Neural cell (in vitro differentiated cells): ENCODE data around the gene RYR1. TPM values are rescaled to one million over a fixed set of nuclear protein-coding genes. Genes with fewer than 3 reads are reported as not detected.
"Not testable (repeated sequence)": the region's sequence is repeated elsewhere in the genome, so short reads cannot be mapped to it uniquely, and the experiment has no call there.

ENCODE experiments used
- H2AFZ ChIP-seq: fragments of 200-600, 300-800 bp; sonication (generic), shearing (Covaris generic); 2 replicates; pipeline ENCODE4 v1.6.0; 2014; ENCODE audit warnings: low read depth, mild to moderate bottlenecking, antibody characterized with exemption, low read length, moderate library complexity
- H3F3A ChIP-seq: fragments of 200-600 bp; shearing (Covaris generic); 2 replicates; pipeline ENCODE4 v1.6.1; 2016; ENCODE audit warnings: mild to moderate bottlenecking, moderate library complexity, mixed read lengths, antibody characterized with exemption, low read length; ENCODE audit not compliant: insufficient read depth, poor library complexity, severe bottlenecking
- H3K27ac ChIP-seq: fragments of 200-600, 300-800 bp; sonication (generic), shearing (Covaris generic); 2 replicates; pipeline ENCODE4 v1.5.1; 2014; ENCODE audit warnings: mild to moderate bottlenecking, low read length, moderate library complexity
- H3K27me3 ChIP-seq: fragments of 300-800, 200-600 bp; sonication (generic), shearing (Covaris generic); 2 replicates; pipeline ENCODE4 v1.6.0; 2014; ENCODE audit warnings: mild to moderate bottlenecking, low read depth, low read length, moderate library complexity; ENCODE audit not compliant: insufficient read depth
- H3K36me3 ChIP-seq: fragments of 300-800, 200-600 bp; sonication (generic), shearing (Covaris generic); 2 replicates; pipeline ENCODE4 v1.5.1; 2014; ENCODE audit warnings: mild to moderate bottlenecking, antibody characterized with exemption, low read length, moderate library complexity; ENCODE audit not compliant: insufficient read depth
- H3K4me2 ChIP-seq: fragments of 300-800, 200-600 bp; sonication (generic), shearing (Covaris generic); 2 replicates; pipeline ENCODE4 v1.6.0; 2014; ENCODE audit warnings: mild to moderate bottlenecking, low read length
- H3K4me3 ChIP-seq: fragments of 300-800, 200-600 bp; sonication (generic), shearing (Covaris generic); 2 replicates; pipeline ENCODE4 v1.5.1; 2014; ENCODE audit warnings: mild to moderate bottlenecking, low read length, moderate library complexity
- H3K79me2 ChIP-seq: fragments of 200-600 bp; shearing (Covaris generic); replicated peaks from 2 replicates; pipeline ENCODE4 v1.6.0; 2014; ENCODE audit warnings: mild to moderate bottlenecking, low read length, moderate library complexity; ENCODE audit not compliant: insufficient read depth
- H3K9ac ChIP-seq: fragments of 300-800, 200-600 bp; sonication (generic), shearing (Covaris generic); 2 replicates; pipeline ENCODE4 v1.6.1; 2016; ENCODE audit warnings: mild to moderate bottlenecking, low read length, mixed read lengths
- H3K9me2 ChIP-seq: fragments of 200-600 bp; shearing (Covaris generic); 2 replicates; pipeline ENCODE4 v1.6.1; 2016; ENCODE audit warnings: mild to moderate bottlenecking, low read length, mixed read lengths; ENCODE audit not compliant: insufficient read depth
- H3K9me3 ChIP-seq: fragments of 200-600, 300-800 bp; sonication (generic), shearing (Covaris generic); 2 replicates; pipeline ENCODE4 v1.6.1; 2016; ENCODE audit warnings: mild to moderate bottlenecking, mixed run types, low read length, moderate library complexity, mixed read lengths
- H4K20me1 ChIP-seq: fragments of 200-600 bp; shearing (Covaris generic); 2 replicates; pipeline ENCODE4 v1.6.1; 2016; ENCODE audit warnings: mild to moderate bottlenecking, mixed run types; ENCODE audit not compliant: insufficient read depth
- EP300 ChIP-seq: fragments of 450-650 bp; conservative IDR thresholded peaks from 2 replicates; pipeline ENCODE4 v1.6.1; 2014; ENCODE audit warnings: antibody characterized with exemption, mild to moderate bottlenecking, moderate library complexity; ENCODE audit not compliant: poor library complexity, severe bottlenecking
- EZH2 ChIP-seq: fragments of 200-600, 300-800 bp; shearing (Covaris generic), sonication (generic); IDR thresholded peaks from 2 replicates; pipeline ENCODE4 v1.6.1; 2014; ENCODE audit warnings: antibody characterized with exemption, low read length, borderline replicate concordance, mild to moderate bottlenecking; ENCODE audit not compliant: insufficient read depth, poor library complexity, severe bottlenecking
- MXI1 ChIP-seq: fragments of 450-650 bp; conservative IDR thresholded peaks from 2 replicates; pipeline ENCODE4 v1.6.1; 2014; ENCODE audit warnings: antibody characterized with exemption, mild to moderate bottlenecking; ENCODE audit not compliant: poor library complexity, severe bottlenecking
- POLR2AphosphoS5 ChIP-seq: IDR thresholded peaks from 2 replicates; pipeline ENCODE4 v1.6.1; 2012
- RAD21 ChIP-seq: fragments of 450-650 bp; conservative IDR thresholded peaks from 2 replicates; pipeline ENCODE4 v1.6.1; 2014; ENCODE audit warnings: antibody characterized with exemption, mild to moderate bottlenecking, moderate library complexity
- SMC3 ChIP-seq: fragments of 450-650 bp; conservative IDR thresholded peaks from 2 replicates; pipeline ENCODE4 v1.6.1; 2014; ENCODE audit warnings: antibody characterized with exemption, mild to moderate bottlenecking, moderate library complexity; ENCODE audit not compliant: poor library complexity
- TAF1 ChIP-seq: IDR thresholded peaks from 2 replicates; pipeline ENCODE4 v1.6.1; 2012; ENCODE audit warnings: low read depth
- polyA plus RNA-seq: library from polyadenylated mRNA; depleted of rRNA; stranded (reverse); fragments of >200 nt; gene quantifications from 2 replicates; pipeline ENCODE4 v1.2.3, GENCODE V29; 2014
- TF ChIP-seq, protein P1 (sequence below): fragments of 450-650 bp; IDR thresholded peaks from 2 replicates; pipeline ENCODE4 v1.5.1; 2014; ENCODE audit warnings: antibody characterized with exemption, mild to moderate bottlenecking, moderate library complexity; ENCODE audit not compliant: poor library complexity, severe bottlenecking
- TF ChIP-seq, protein P2 (sequence below): IDR thresholded peaks from 2 replicates; pipeline ENCODE4 v1.6.1; 2012; ENCODE audit warnings: borderline replicate concordance

The RYR1 gene
- polyA plus RNA-seq, 1 donor from 2014 or later: 0.69 TPM

DNA sequence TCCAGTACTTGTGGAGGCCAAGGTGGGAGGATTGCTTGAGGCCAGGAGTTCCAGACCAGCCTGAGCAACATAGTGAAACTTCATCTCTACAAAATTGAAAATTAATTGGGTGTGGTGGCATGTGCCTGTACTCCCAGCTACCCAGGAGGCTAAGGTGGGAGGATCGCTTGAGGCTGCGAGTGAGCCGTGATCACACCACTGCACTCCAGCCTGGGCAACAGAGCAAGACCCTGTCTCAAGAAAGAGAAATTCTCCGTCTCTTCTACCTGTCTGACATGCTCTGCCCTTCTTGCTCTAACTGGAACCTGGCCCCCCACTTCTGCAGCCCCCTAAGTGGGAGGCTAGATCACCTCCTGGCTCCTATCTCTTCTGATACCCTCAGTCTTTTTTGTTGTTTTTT, 192.9 kb downstream of the RYR1 start:
- Histone ChIP-seq H3K9ac (no peak overlapping the region), H3K4me3 (no peak overlapping the region), H3K9me2 (no peaks in the 10 kb centered on the region), H3K9me3 (no peaks in the 10 kb centered on the region), H2AFZ (no peak overlapping the region), H3F3A (no peaks in the 10 kb centered on the region), H3K4me2 (no peak overlapping the region), H4K20me1 (no peaks in the 10 kb centered on the region), H3K79me2 (no peaks in the 10 kb centered on the region), H3K27me3 (no peaks in the 10 kb centered on the region), H3K27ac (no peak overlapping the region), H3K36me3 (no peaks in the 10 kb centered on the region)
- TF ChIP-seq MXI1: no peak
- TF ChIP-seq, protein P1, sequence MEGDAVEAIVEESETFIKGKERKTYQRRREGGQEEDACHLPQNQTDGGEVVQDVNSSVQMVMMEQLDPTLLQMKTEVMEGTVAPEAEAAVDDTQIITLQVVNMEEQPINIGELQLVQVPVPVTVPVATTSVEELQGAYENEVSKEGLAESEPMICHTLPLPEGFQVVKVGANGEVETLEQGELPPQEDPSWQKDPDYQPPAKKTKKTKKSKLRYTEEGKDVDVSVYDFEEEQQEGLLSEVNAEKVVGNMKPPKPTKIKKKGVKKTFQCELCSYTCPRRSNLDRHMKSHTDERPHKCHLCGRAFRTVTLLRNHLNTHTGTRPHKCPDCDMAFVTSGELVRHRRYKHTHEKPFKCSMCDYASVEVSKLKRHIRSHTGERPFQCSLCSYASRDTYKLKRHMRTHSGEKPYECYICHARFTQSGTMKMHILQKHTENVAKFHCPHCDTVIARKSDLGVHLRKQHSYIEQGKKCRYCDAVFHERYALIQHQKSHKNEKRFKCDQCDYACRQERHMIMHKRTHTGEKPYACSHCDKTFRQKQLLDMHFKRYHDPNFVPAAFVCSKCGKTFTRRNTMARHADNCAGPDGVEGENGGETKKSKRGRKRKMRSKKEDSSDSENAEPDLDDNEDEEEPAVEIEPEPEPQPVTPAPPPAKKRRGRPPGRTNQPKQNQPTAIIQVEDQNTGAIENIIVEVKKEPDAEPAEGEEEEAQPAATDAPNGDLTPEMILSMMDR: no peak
- no peak for TF ChIP-seq EP300
- no peak for TF ChIP-seq RAD21
- no peak for TF ChIP-seq SMC3
- TF ChIP-seq EZH2: no peak
- no peak for TF ChIP-seq POLR2AphosphoS5
- no peak for TF ChIP-seq TAF1
- TF ChIP-seq, protein P2, sequence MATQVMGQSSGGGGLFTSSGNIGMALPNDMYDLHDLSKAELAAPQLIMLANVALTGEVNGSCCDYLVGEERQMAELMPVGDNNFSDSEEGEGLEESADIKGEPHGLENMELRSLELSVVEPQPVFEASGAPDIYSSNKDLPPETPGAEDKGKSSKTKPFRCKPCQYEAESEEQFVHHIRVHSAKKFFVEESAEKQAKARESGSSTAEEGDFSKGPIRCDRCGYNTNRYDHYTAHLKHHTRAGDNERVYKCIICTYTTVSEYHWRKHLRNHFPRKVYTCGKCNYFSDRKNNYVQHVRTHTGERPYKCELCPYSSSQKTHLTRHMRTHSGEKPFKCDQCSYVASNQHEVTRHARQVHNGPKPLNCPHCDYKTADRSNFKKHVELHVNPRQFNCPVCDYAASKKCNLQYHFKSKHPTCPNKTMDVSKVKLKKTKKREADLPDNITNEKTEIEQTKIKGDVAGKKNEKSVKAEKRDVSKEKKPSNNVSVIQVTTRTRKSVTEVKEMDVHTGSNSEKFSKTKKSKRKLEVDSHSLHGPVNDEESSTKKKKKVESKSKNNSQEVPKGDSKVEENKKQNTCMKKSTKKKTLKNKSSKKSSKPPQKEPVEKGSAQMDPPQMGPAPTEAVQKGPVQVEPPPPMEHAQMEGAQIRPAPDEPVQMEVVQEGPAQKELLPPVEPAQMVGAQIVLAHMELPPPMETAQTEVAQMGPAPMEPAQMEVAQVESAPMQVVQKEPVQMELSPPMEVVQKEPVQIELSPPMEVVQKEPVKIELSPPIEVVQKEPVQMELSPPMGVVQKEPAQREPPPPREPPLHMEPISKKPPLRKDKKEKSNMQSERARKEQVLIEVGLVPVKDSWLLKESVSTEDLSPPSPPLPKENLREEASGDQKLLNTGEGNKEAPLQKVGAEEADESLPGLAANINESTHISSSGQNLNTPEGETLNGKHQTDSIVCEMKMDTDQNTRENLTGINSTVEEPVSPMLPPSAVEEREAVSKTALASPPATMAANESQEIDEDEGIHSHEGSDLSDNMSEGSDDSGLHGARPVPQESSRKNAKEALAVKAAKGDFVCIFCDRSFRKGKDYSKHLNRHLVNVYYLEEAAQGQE: no peak

DNA sequence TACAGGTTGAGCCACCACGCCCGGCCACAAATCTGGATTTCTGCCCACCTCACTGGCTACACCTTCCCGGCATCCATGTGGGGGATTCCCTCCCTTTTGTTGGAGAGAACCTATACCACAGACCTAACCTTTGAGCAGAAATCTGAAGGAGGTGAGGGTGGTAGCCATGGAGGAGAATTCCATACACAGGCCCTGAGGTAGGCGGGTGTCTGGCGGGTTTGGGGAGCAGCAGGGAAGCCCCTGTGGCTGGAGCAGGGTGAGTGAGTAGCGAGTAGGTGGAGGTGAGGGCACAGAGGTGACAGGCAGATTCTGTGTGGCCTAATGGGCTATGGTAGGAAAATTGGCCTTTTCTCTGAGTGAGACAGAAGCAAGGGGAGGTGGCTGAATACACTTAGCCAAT, 196.1 kb downstream of the RYR1 start:
- Histone ChIP-seq H3K4me2 (no peak overlapping the region), H3K79me2 (no peaks in the 10 kb centered on the region), H3K9me3 (no peaks in the 10 kb centered on the region), H3K27ac (no peak overlapping the region), H3K4me3 (no peak overlapping the region), H3K9me2 (no peaks in the 10 kb centered on the region), H3K36me3 (no peaks in the 10 kb centered on the region), H3F3A (no peaks in the 10 kb centered on the region), H3K9ac (no peak overlapping the region), H3K27me3 (no peaks in the 10 kb centered on the region), H4K20me1 (no peaks in the 10 kb centered on the region), H2AFZ (no peak overlapping the region)
- TF ChIP-seq, protein P2: no peak
- TF ChIP-seq EP300: no peak
- TF ChIP-seq EZH2: no peak
- TF ChIP-seq, protein P1: no peak
- no peak for TF ChIP-seq MXI1
- TF ChIP-seq TAF1: no peak
- TF ChIP-seq RAD21: no peak
- no peak for TF ChIP-seq POLR2AphosphoS5
- TF ChIP-seq SMC3: no peak

- H3K4me2 ChIP-seq, H4K20me1 ChIP-seq, H3K9ac ChIP-seq, H3K9me3 ChIP-seq, H3F3A ChIP-seq, H3K4me3 ChIP-seq, H3K27ac ChIP-seq, H2AFZ ChIP-seq, H3K27me3 ChIP-seq, H3K79me2 ChIP-seq, H3K36me3 ChIP-seq, H3K9me2 ChIP-seq: not testable (repeated sequence)
Observed at GRCh38 chr19:38631301-38631700, 197.8 kb downstream of the RYR1 start.
